22Rv1 (cell line): Measurements from ENCODE around the gene RFC2.
"Not testable (repeated sequence)": the region's sequence is repeated elsewhere in the genome, so short reads cannot be mapped to it uniquely, and the experiment has no call there.

Experiments
- H3K27ac ChIP-seq: fragments of 450-650 bp; 2 replicates; pipeline ENCODE4 v1.5.1; 2017
- ZFX ChIP-seq: fragments of 450-650 bp; IDR thresholded peaks from 2 replicates; pipeline ENCODE4 v1.6.1; 2017; ENCODE audit warnings: antibody characterized with exemption, borderline replicate concordance
- TF ChIP-seq, protein P1 (sequence below): fragments of 450-650 bp; IDR thresholded peaks from 2 replicates; pipeline ENCODE4 v1.5.1; 2017; ENCODE audit warnings: mild to moderate bottlenecking

RFC2 gene

DNA sequence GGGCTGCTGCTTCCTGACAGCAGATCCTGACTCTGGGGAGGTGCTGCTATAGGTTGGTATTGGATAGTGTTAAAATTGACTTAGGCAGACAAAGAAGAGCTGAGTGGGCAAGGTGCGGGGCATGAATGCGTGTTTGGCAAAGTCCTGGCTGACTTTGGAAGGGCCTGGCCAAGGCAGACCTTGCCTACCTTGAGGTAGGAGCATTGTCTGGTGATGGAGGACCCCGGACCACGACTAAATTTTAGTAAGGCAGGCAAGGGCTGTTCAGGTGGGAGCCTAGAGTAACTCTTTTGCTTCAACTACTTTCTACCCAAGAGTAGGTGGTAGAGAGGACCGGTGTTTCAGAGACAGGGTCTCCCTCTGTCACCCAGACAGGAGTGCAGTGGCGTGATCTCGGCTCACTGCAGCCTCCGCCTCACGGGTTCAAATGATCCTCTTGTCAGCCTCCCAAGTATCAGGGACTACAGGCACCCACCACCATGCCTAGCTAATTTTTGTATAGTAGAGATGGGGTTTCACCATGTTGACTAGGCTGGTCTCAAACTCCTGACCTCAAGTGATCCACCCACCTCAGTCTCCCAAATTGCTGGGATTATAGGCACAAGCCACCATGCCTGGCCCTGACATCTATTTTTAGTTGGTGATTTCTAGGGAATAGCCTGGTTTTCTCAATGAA lies 56.6 kb downstream of the RFC2 start:
- TF ChIP-seq, protein P1, sequence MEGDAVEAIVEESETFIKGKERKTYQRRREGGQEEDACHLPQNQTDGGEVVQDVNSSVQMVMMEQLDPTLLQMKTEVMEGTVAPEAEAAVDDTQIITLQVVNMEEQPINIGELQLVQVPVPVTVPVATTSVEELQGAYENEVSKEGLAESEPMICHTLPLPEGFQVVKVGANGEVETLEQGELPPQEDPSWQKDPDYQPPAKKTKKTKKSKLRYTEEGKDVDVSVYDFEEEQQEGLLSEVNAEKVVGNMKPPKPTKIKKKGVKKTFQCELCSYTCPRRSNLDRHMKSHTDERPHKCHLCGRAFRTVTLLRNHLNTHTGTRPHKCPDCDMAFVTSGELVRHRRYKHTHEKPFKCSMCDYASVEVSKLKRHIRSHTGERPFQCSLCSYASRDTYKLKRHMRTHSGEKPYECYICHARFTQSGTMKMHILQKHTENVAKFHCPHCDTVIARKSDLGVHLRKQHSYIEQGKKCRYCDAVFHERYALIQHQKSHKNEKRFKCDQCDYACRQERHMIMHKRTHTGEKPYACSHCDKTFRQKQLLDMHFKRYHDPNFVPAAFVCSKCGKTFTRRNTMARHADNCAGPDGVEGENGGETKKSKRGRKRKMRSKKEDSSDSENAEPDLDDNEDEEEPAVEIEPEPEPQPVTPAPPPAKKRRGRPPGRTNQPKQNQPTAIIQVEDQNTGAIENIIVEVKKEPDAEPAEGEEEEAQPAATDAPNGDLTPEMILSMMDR, result no peak
- no peak for TF ChIP-seq ZFX
- H3K27ac ChIP-seq, result peak overlapping the region; percentile 2; the same call in 1 of the 2 replicates

DNA sequence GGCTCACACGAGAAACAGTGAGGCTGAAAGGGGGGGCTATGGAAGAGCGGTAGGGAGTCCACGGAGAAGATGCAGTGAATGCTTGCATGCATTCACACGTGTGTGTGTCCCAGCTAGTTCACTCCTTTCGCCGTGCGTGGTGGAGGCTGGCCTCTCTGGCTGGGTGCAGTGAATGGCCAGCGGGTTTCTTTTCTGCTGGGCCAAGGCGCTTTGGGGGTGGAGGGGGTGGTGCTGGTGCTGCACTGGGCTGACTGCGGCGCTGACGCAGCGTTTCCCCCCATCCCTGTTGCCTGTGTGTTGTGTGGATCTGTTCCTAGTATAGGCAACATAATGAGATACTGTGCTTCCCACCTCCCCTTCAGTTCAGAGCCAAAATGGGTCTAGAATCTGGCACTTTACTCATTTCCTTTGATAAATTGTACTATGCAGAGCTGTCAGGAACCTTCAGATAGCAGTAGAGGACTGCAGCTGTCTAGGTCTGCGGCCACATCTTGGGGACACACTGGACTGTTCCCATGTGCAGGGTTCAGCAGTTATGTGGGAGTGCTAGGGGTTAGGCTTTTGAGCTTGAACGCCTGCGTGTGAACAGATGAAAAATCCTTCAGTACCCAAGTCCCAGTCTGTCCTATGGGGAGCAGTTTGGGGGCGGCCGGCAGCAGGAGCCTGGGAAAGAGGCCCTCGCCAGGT lies 58.1 kb downstream of the RFC2 start:
- H3K27ac ChIP-seq, result not testable (repeated sequence)

DNA sequence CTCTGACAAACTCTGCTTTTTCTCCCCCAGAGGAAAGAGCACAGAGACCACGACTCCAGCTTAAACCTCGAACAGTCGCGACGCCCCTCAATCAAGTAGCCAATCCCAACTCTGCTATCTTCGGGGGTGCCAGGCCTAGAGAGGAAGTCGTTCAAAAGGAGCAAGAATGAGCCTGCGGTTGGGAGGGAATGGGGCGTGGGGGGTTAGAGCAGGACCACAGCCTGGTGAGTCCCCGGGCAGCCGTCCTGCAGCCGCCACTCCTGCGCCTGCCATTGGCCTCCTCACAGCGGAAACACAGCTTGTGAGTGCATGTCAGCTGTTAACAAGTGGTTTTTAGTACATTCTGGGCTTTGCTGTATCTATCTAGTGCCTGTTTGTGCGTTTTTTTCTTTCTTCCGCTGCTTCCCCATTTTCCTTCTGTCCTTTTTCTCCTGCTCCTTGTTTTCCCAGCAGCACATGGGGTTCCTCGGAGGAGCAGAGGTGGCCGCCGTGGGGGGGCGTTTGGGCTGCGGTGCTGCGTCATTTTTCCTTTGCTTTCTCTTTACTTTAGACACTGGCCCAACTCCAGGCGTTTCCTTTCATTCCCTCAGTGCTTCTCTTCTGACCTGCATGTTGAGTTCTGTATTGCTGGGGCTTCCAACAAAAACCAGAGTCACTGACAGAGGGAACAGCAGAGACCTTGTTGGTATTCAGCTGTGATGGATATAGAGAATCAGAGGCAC lies 58.9 kb downstream of the RFC2 start:
- H3K27ac ChIP-seq, result not testable (repeated sequence)

DNA sequence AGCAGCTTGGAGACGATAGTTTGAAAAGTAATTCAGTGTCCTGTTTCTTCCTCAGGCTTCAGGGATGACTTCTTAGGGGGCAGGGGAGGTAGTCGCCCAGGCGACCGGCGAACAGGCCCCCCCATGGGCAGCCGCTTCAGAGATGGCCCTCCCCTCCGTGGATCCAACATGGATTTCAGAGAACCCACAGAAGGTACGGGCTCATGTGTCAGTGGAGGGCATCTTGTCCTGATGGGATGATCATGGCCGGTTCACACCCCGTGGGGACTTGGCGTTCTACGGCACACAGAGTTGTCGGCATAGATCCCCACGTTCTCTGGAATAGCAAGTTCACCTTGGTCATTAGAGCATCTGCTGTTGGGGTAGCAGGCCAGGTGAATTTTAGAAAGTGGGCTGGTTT lies 59.5 kb downstream of the RFC2 start:
- TF ChIP-seq ZFX, result no peak
- TF ChIP-seq, protein P1, result no peak
- H3K27ac ChIP-seq, result no peak overlapping the region

DNA sequence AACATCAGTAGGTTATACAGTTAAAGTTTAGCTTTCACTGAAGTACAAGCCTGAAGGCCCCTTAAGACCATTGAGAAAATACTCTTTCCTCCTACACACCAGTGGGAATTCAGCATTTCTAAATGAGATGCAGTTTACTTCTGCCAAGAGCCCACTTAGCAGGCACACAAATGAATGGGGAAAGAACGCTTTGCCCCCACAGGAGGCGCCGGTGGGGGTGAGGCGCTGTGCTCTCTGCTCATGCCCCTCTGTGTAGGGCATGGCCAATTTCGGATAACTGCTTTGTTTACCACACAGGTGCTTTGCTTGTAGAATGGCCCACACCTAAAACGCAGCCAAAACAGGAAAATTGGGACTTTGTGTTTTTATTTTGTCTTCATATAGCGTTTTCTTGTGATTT lies 60.3 kb downstream of the RFC2 start:
- H3K27ac ChIP-seq, result no peak overlapping the region
- no peak for TF ChIP-seq ZFX
- TF ChIP-seq, protein P1, result no peak

DNA sequence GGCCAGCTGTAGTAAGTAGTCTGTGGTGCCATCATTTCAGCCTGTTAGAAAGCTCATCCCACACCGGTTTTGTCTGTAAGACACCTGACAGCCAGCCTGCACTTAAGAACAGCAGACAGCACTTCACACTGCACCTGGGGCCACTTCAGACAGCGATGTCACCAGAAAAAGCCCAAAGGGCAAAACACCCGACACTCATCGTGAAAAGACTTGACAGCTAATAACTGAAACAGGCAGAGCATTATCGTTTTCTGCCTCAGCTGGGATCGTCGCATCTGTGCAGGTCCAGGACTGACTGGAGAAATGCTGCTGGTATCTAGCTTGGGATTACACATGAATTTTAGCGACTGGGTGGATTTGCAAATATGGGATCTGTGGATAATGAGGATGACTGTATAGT lies 61.1 kb downstream of the RFC2 start:
- H3K27ac ChIP-seq, result no peak overlapping the region
- TF ChIP-seq, protein P1, result no peak
- no peak for TF ChIP-seq ZFX

DNA sequence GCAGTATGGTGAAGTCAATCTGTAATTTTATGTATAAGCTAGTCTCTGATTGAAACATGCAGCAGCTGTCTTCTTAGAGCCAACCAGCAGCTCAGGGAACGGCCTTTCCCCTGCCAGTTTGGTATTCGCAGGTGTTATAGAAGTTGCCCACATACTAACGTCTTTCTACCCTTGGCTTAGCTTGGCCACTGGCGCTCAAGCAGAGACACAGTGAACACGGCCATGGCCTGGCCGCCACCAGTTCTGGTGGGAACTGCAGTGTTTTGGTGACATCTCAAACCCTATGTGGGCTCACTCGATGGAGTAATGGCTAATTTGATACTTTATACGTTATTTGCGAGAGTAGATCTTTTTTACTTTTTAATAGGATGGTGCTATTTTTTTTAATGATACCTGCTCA lies 63.0 kb downstream of the RFC2 start:
- no peak for TF ChIP-seq ZFX
- TF ChIP-seq, protein P1, result no peak
- H3K27ac ChIP-seq, result no peak overlapping the region

DNA sequence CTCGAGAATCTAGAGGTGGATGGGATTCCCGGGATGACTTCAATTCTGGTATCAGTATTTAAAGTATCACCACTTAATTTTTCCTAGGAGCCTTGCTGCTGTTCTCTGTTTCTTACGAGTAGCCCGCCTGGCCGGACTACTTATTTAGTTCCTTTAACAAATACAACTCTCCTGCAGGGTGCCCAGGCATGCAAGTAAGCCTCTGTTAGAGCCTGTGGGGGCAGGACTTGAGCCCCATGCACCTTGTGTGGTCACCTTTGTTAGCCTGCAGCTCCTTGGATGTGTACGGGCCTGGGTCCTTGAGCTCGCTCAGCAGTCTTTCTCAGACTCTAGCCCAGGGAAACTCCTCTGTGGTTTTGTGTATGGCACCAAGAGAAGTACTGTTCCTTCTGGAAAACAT lies 63.9 kb downstream of the RFC2 start:
- H3K27ac ChIP-seq, result no peak overlapping the region
- TF ChIP-seq, protein P1, result no peak
- TF ChIP-seq ZFX, result no peak
